Measurements from ENCODE around the gene WWOX.

GRCh38 chr16:78436846-78437245, 337.4 kb downstream of the WWOX start:
- TF ChIP-seq CTCF (IDR thresholded peaks at IDR 0.05; ENCODE audit: low read length) = no peak
- TF ChIP-seq EZH2phosphoT487 (IDR thresholded peaks at IDR 0.05; ENCODE audit: low read length) = no peak

All from MM.1S (cell line).